GM12878 (cell line): Measurements from ENCODE around the gene THADA. TPM values are rescaled to one million over a fixed set of nuclear protein-coding genes. Genes with fewer than 3 reads are reported as not detected.

Experiments
- ATAC-seq: fragments of 200-7000 bp; cut with Tn5 transposase; 3 replicates; pipeline ENCODE4 v1.9.1; 2020; ENCODE audit warnings: mild to moderate bottlenecking, moderate library complexity
- BruUV-seq: library from RNA; stranded (reverse); fragments of 400-500 nt; replicated peaks from 2 replicates; lab custom pipeline; 2021; lab: Mats Ljungman, UMichigan
- CTCF ChIA-PET: fragments of 300-600 bp; sonication (Branson Sonifier 250); formaldehyde crosslinking; extraction: SDS; loops from one replicate; lab custom pipeline; 2021; ENCODE audit warnings: inconsistent platforms; lab: Yijun Ruan, JAX
- POLR2A ChIA-PET: fragments of 350-600 bp; formaldehyde crosslinking; extraction: SDS; loops from one replicate; lab custom pipeline; 2021; ENCODE audit warnings: inconsistent platforms; lab: Charles Lee
- RAD21 ChIA-PET: fragments of 300-600 bp; sonication (Branson Sonifier 250); formaldehyde crosslinking; loops from one replicate; lab custom pipeline; 2023; ENCODE audit warnings: antibody characterized with exemption; ENCODE audit not compliant: unreplicated experiment; lab: Charles Lee
- SMC1A ChIA-PET: fragments of 300-600 bp; sonication (Branson Sonifier 250); formaldehyde crosslinking; loops from one replicate; lab custom pipeline; 2023; ENCODE audit not compliant: unreplicated experiment, uncharacterized antibody; lab: Charles Lee
- DNase-seq: peaks from one replicate; pipeline ENCODE4 v3.0.0-alpha.2; 2011; ENCODE audit warnings: low read depth, low spot score
- FAIRE-seq: peaks from 3 replicates; lab custom pipeline; 2011; peaks lifted over from hg19 to GRCh38; lab: Jason Lieb, UNC
- H2AFZ ChIP-seq: 2 replicates; pipeline ENCODE4 v1.6.0; 2011; ENCODE audit warnings: low read depth, low read length, control low read depth; ENCODE audit not compliant: control insufficient read depth
- H3K27ac ChIP-seq: 2 replicates; pipeline ENCODE4 v1.5.1; 2011; ENCODE audit warnings: control low read depth; ENCODE audit not compliant: control insufficient read depth, insufficient read depth
- H3K27me3 ChIP-seq, 2 experiments: replicated peaks in 1 of 2; 2 replicates each; pipeline versions ENCODE4 v1.6.0 to v1.6.1; 2011; ENCODE audit warnings: low read length in 1 of 2; ENCODE audit not compliant: control insufficient read depth in 2 of 2, insufficient read depth in 2 of 2
- H3K36me3 ChIP-seq, 2 experiments: 2 replicates each; pipeline ENCODE4 v1.5.1; 2011; ENCODE audit warnings: low read length in 1 of 2; ENCODE audit not compliant: control insufficient read depth in 2 of 2, insufficient read depth in 2 of 2
- H3K4me1 ChIP-seq: 2 replicates; pipeline ENCODE4 v1.6.1; 2011; ENCODE audit warnings: mild to moderate bottlenecking, low read length, moderate library complexity, mixed read lengths; ENCODE audit not compliant: control insufficient read depth, insufficient read depth
- H3K4me2 ChIP-seq: 2 replicates; pipeline ENCODE4 v1.6.0; 2011; ENCODE audit warnings: control low read depth; ENCODE audit not compliant: control insufficient read depth, insufficient read depth
- H3K4me3 ChIP-seq: fragments of 200-600 bp; sonication (generic); 2 replicates; pipeline ENCODE4 v1.5.1; 2016
- H3K79me2 ChIP-seq: 2 replicates; pipeline ENCODE4 v1.6.0; 2011; ENCODE audit warnings: low read length; ENCODE audit not compliant: control insufficient read depth, insufficient read depth
- H3K9ac ChIP-seq: 2 replicates; pipeline ENCODE4 v1.8.0; 2011; ENCODE audit warnings: low read length, control low read depth, mixed read lengths; ENCODE audit not compliant: control insufficient read depth, insufficient read depth
- H3K9me3 ChIP-seq: replicated peaks from 3 replicates; pipeline ENCODE4 v1.5.1; 2011; ENCODE audit warnings: mild to moderate bottlenecking, low read length; ENCODE audit not compliant: control insufficient read depth, insufficient read depth
- H4K20me1 ChIP-seq: 2 replicates; pipeline ENCODE4 v1.6.0; 2011; ENCODE audit not compliant: control insufficient read depth, insufficient read depth
- BMI1 ChIP-seq: fragments of 450-650 bp; IDR thresholded peaks from 2 replicates; pipeline ENCODE4 v1.6.1; 2016; ENCODE audit warnings: mild to moderate bottlenecking, moderate library complexity, borderline replicate concordance
- CBFB ChIP-seq: IDR thresholded peaks from 2 replicates; pipeline ENCODE4 v1.6.1; 2016; ENCODE audit warnings: antibody characterized with exemption, low read depth
- CBX3 ChIP-seq: fragments of 200-600 bp; sonication (generic); IDR thresholded peaks from 2 replicates; pipeline ENCODE4 v1.6.1; 2016; ENCODE audit warnings: low read depth, borderline replicate concordance
- CHD2 ChIP-seq: IDR thresholded peaks from 2 replicates; pipeline ENCODE4 v1.6.1; 2011; ENCODE audit warnings: low read depth, low read length, improper control_type of control experiment, borderline replicate concordance
- CTCF ChIP-seq, 3 experiments: IDR thresholded peaks in 2 of 3; conservative IDR thresholded peaks in 1 of 3; 2 replicates each; pipeline ENCODE4 v1.5.1; 2011; ENCODE audit warnings: low read depth in 3 of 3, low read length in 3 of 3, mild to moderate bottlenecking in 3 of 3, control low read depth in 2 of 3, moderate library complexity in 2 of 3, inconsistent platforms in 1 of 3, mixed read lengths in 1 of 3; ENCODE audit not compliant: control insufficient read depth in 2 of 3, insufficient read depth in 1 of 3; ENCODE audit errors: extremely low read depth in 1 of 3
- DPF2 ChIP-seq: fragments of 450-650 bp; IDR thresholded peaks from 2 replicates; pipeline ENCODE4 v1.6.1; 2017; ENCODE audit warnings: mild to moderate bottlenecking
- FOS ChIP-seq: IDR thresholded peaks from 3 replicates; pipeline ENCODE4 v1.6.1; 2011; ENCODE audit warnings: borderline replicate concordance; ENCODE audit not compliant: insufficient read length; ENCODE audit errors: extremely low read depth
- IKZF1 ChIP-seq: fragments of 450-650 bp; conservative IDR thresholded peaks from 2 replicates; pipeline ENCODE4 v1.6.1; 2017; ENCODE audit warnings: antibody characterized with exemption, mild to moderate bottlenecking
- IRF3 ChIP-seq: fragments of 450-650 bp; IDR thresholded peaks from 2 replicates; pipeline ENCODE4 v1.6.1; 2014; ENCODE audit warnings: mild to moderate bottlenecking
- KAT2A ChIP-seq: conservative IDR thresholded peaks from 2 replicates; pipeline ENCODE4 v1.6.1; 2011; ENCODE audit warnings: low read depth, low read length; ENCODE audit not compliant: control insufficient read depth
- MLLT1 ChIP-seq: fragments of 450-650 bp; IDR thresholded peaks from 2 replicates; pipeline ENCODE4 v1.6.1; 2016; ENCODE audit warnings: mild to moderate bottlenecking
- RAD51 ChIP-seq: fragments of 450-650 bp; IDR thresholded peaks from 2 replicates; pipeline ENCODE4 v1.6.1; 2016; ENCODE audit warnings: moderate library complexity, mild to moderate bottlenecking, inconsistent platforms
- REST ChIP-seq: IDR thresholded peaks from 2 replicates; pipeline ENCODE4 v1.6.1; 2012; ENCODE audit warnings: mild to moderate bottlenecking, low read depth, low read length
- SIN3A ChIP-seq: IDR thresholded peaks from 2 replicates; pipeline ENCODE4 v1.6.1; 2012; ENCODE audit warnings: low read depth, low read length, improper control_type of control experiment
- SMARCA5 ChIP-seq: fragments of 450-650 bp; IDR thresholded peaks from 2 replicates; pipeline ENCODE4 v1.6.1; 2017; ENCODE audit warnings: mild to moderate bottlenecking
- SP1 ChIP-seq: IDR thresholded peaks from one replicate; pipeline ENCODE4 v1.6.1; 2011; ENCODE audit warnings: low read depth, low read length
- WGBS: methylation state at CpG from one replicate; pipeline ENCODE4 v1.1.6; 2016; ENCODE audit warnings: low lambda C conversion rate; ENCODE audit not compliant: insufficient replicate concordance, insufficient coverage; ENCODE audit errors: missing lambda C conversion rate; 5-methylcytosine and 5-hydroxymethylcytosine counted together
- in situ Hi-C: fragments of 300-500 bp; cut with MboI; formaldehyde crosslinking; loops from 9 replicates; pipeline ENCODE4 v1.14.3; 2018; ENCODE audit warnings: mixed read lengths
- intact Hi-C: fragments of 100-400 bp; cut with micrococcal nuclease; formaldehyde crosslinking; loops from one replicate; pipeline ENCODE4 v1.14.2; 2022; ENCODE audit not compliant: unreplicated experiment
- polyA plus RNA-seq, 11 experiments: library from polyadenylated mRNA; depleted of rRNA in 4 of 11; unstranded in 6 of 11; stranded (reverse) in 5 of 11; fragments of >200 nt; fragmentation: Nextera tagmentation in 4 of 11; fragmentation: Illumina TruSeq in 1 of 11; extraction: Ambion mirVana in 4 of 11; extraction: Trizol in 1 of 11; gene quantifications; 1 replicate in 1 of 11; 2 replicates in 10 of 11; pipeline versions ENCODE4 v1.2.1 to v1.2.3, GENCODE V29; 2011 to 2016; ENCODE audit warnings: inconsistent platforms in 2 of 11, missing spikeins in 2 of 11, low read depth in 1 of 11
- total RNA-seq, 4 experiments: library from RNA; depleted of rRNA in 3 of 4; stranded (reverse); fragments of >200 nt in 3 of 4; fragmentation: Illumina TruSeq in 1 of 4; extraction: Trizol in 1 of 4; gene quantifications; 2 replicates each; pipeline versions ENCODE4 v1.2.1 to v1.2.3, GENCODE V29; 2013 to 2021

THADA gene
- total and polyA plus RNA-seq, 10 of the 15 experiments (the other 5 are each of a cell fraction or from before 2014, with no cell fraction given), result 14.6 to 33.2 (median 23.2) TPM

- CTCF ChIA-PET, result interaction anchor here (0.9 to 2.5 kb wide), 4 partner anchors 11 to 71 kb away, joined by 3 to 14 read pairs (median 3); no protein-coding TSS in a partner anchor
- no peak for TF ChIP-seq SIN3A
- no peak for TF ChIP-seq CBX3
- no peak for TF ChIP-seq DPF2
- no peak for TF ChIP-seq BMI1
- no peak for TF ChIP-seq CHD2
- TF ChIP-seq IRF3, result no peak
- no peak for TF ChIP-seq MLLT1
- TF ChIP-seq CTCF (IDR thresholded peaks at IDR 0.05 in 2 of 3, conservative IDR thresholded peaks at IDR 0.05 in 1 of 3; ENCODE audit: control insufficient read depth in 2 of 3, extremely low read depth in 1 of 3, insufficient read depth in 1 of 3, low read depth in 3 of 3, low read length in 3 of 3), result no peak
- no peak for TF ChIP-seq SMARCA5
- no peak for TF ChIP-seq CBFB
- TF ChIP-seq SP1, result no peak
- TF ChIP-seq IKZF1, result no peak
- TF ChIP-seq REST, result no peak
- TF ChIP-seq FOS, result no peak
- no peak for TF ChIP-seq RAD51
- no peak for TF ChIP-seq KAT2A
These were observed 42.4 kb downstream of the THADA start for GRCh38 chr2:43553341-43553855.

More at GRCh38 chr2:43553341-43553855, 42.4 kb downstream of the THADA start:
- ATAC-seq (no peak), FAIRE-seq (no peak), DNase-seq (no peak)
- ChIA-PET POLR2A (no interaction called here), RAD21 (no interaction called here), SMC1A (interaction anchor here (0.6 to 3.3 kb wide), 4 partner anchors 11 to 28 kb away, joined by 3 to 16 read pairs (median 6); no protein-coding TSS in a partner anchor)
- H3K36me3 ChIP-seq, result peaks cover 0 to 2% of the 10 kb centered on the region in 2 experiments; a peak in 3 of 4 replicates
- in situ Hi-C loops, result no loop called here
- H2AFZ ChIP-seq, result no peak overlapping the region
- H3K4me3 ChIP-seq, result no peak overlapping the region
- no peak overlapping the region for H3K9ac ChIP-seq
- H3K4me1 ChIP-seq, result no peaks in the 10 kb centered on the region
- no TSS peak for BruUV-seq
- H3K79me2 ChIP-seq, result no peaks in the 10 kb centered on the region
- intact Hi-C loops, result no loop called here
- no peaks in the 10 kb centered on the region for H3K9me3 ChIP-seq
- no peaks in the 10 kb centered on the region for H3K27me3 ChIP-seq
- H3K27ac ChIP-seq, result no peak overlapping the region
- H4K20me1 ChIP-seq, result no peaks in the 10 kb centered on the region
- 80% methylated on average over 3 of the region's 3 CpGs for WGBS
- H3K4me2 ChIP-seq, result no peak overlapping the region
